Measurements from ENCODE around the gene MAMDC4.

- no peak for TF ChIP-seq CTCF (IDR thresholded peaks at IDR 0.05)
- no peak for TF ChIP-seq REST (IDR thresholded peaks at IDR 0.05; ENCODE audit: insufficient read depth in 1 of 2, low read depth in 2 of 2, low read length in 1 of 2)
These were observed 2.8 kb upstream of the MAMDC4 start, which contains the start of gene PHPT1 for GRCh38 chr9:136849038-136849959.
